ENCODE measurements around the gene CDC27.
"Not testable (repeated sequence)": the region's sequence is repeated elsewhere in the genome, so short reads cannot be mapped to it uniquely, and the experiment has no call there.

CDC27 gene

DNA sequence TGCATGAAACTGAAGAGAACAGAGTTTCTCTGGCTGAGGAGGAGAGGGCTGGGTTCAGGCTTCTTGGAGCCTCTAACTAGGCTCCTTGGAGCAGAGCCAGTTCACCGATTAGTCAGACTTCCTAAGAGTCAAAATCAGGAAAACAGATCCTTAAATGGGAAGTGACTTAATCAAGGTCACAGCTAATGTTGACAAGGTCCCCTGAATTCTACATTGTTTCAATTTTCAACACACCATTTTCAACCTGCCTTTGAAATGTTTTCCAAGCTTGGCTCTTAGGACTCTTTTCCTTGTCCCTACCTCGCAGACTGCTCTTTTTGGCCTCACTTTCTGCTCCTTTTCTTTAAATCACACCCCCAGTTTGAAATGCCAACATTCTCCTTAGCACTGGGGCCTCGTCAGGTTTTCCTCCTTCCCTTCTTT, 36.4 kb upstream of the CDC27 start:
- no peak for TF ChIP-seq ZNF274 (IDR thresholded peaks at IDR 0.05; ENCODE audit: low read depth, low read length)
- H3K4me3 ChIP-seq (ENCODE audit: low read length): no peak overlapping the region

DNA sequence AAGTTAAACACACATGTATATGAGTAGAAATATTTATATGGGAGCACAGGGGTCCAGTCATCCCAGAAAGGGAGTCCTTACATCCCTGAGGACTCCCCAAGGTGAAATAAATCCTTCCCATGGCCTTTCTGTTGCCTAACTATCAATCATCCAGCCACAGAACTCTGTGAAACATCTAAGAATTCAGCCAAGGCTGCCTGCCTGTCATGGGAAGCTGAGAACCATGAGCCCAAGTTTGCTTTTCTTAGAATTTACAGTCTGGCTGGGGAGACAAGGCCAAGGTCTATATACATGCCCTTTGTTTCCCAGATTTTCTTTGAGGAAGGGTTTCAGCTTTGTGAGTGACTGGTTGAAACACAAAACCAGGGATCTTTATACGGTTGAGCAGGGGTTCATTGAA, 35.9 kb upstream of the CDC27 start:
- TF ChIP-seq ZNF274 (IDR thresholded peaks at IDR 0.05; ENCODE audit: low read depth, low read length): no peak
- H3K4me3 ChIP-seq (ENCODE audit: low read length): no peak overlapping the region

DNA sequence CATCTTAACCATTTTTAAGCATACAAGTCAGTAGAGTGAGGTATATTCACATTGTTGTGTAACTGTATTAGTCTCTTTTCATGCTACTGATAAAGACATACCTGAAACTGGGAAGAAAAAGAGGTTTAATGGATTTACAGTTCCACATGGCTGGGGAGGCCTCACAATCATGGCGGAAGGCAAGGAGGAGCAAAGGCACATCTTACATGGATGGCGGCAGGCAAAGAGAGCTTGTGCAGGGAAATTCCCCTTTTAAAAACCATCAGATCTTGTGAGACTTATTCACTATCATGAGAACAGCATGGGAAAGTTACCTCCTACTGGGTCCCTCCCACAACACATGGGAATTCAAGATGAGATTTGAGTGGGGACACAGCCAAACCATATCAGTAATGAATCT, 35.0 kb upstream of the CDC27 start:
- not testable (repeated sequence) for H3K4me3 ChIP-seq (ENCODE audit: low read length)

DNA sequence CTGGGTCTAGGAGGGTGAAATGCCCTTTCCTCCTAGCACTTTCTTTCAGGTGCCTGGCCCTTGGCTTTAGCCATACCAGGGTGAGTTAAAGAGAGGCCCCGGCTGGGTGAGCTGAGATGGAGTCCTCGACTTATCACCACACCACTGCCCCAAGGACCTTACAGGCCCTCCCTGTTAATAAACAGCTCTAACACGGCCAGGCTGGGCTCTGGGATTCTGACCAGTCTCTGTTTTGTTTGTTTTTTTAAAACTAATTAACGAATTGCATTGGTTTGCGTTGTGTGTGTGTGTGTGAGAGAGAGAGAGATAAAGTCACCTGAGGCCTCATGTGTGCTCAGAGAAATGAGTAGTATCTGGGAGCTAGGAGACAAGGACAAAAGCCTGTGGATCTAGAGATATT, 34.4 kb upstream of the CDC27 start:
- no peak for TF ChIP-seq ZNF274 (IDR thresholded peaks at IDR 0.05; ENCODE audit: low read depth, low read length)

DNA sequence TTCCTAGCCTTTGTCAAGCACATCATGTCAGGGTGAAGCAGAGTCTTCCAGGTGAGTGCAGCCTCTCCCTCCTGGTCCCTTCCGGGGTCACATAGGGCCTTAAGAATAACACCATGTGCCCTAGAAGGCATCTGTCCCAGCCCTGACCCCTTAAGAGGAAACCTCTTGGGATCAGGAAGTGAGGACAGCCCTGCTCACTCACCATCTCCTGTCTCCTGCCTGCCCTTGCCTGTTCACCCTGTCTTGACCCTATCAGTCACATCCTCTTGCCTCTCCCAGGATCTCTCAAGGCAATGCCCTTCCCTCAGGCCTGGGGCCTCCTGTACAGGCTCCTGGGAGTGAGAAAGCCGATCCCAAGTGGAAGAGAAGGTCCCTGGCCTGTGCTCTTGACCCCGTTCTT, 33.9 kb upstream of the CDC27 start:
- H3K4me3 ChIP-seq (ENCODE audit: low read length): no peak overlapping the region
- no peak for TF ChIP-seq ZNF274 (IDR thresholded peaks at IDR 0.05; ENCODE audit: low read depth, low read length)

More for the DNA sequence above, 34.4 kb upstream of the CDC27 start:
- H3K4me3 ChIP-seq (ENCODE audit: low read length): no peak overlapping the region

DNA sequence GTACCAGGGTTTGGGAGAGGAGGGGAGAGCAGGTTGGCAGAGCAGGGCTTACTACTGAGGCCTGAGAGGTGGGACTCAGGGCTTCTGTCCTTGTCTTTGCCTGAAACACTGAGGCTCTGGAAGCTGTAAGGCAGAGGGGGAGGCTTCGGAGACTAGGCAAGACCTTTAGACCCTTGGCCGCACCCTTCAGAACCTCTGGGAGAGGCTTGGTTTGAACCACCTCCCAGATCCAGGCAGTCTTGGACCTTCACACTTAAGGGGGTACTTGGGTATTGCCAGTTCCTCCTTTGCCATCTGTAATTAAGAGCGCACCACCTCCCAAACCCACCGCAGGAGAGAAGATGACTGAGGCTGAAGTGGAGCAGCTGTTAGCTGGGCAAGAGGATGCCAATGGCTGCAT, 33.0 kb upstream of the CDC27 start:
- no peak overlapping the region for H3K4me3 ChIP-seq (ENCODE audit: low read length)
- TF ChIP-seq ZNF274 (IDR thresholded peaks at IDR 0.05; ENCODE audit: low read depth, low read length): no peak

DNA sequence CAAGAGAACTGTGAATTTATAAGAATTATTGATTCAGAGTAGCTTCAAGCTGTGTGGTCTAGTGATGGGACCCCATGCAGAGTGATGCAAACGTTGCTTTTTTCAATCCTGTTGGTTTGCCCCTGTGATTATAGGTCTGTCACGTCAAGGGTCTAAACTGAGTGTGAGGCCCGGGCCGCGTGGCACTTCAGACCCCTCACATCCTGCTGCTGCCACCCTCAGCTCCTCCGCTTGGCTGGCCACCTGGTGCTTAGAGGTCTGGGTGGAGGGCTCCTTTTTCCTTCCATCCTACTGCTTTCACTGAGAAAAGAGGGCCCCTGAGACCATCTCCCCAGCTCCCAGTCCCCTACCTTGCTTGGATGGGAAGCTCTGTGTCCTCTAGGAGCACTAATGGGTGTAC, 32.1 kb upstream of the CDC27 start:
- no peak overlapping the region for H3K4me3 ChIP-seq (ENCODE audit: low read length)
- TF ChIP-seq ZNF274 (IDR thresholded peaks at IDR 0.05; ENCODE audit: low read depth, low read length): no peak

DNA sequence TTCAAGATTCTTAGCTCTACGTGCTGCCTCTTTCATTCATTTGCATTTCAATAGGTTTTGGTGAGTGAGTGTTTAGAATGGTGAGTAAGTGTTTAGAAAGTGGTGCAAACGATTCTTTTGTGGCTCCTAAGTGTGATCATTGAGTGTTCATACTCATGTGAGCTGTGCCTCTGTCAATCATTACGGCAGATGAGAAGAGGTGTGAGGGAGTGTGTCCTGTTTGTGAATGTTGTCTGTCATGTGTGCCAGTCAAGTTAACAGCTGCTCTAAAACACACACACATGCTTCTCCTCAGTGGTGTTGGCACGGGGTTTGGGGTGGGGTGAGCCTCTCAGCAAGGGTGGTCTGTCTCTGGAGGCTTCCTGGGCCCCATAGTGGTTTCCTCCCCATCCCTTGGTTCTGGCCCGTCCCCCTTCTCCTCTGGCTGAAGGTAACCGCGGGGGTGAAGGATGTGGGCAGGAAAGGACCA, 31.5 kb upstream of the CDC27 start:
- no peak for TF ChIP-seq ZNF274 (IDR thresholded peaks at IDR 0.05; ENCODE audit: low read depth, low read length)
- H3K4me3 ChIP-seq (ENCODE audit: low read length): no peak overlapping the region

DNA sequence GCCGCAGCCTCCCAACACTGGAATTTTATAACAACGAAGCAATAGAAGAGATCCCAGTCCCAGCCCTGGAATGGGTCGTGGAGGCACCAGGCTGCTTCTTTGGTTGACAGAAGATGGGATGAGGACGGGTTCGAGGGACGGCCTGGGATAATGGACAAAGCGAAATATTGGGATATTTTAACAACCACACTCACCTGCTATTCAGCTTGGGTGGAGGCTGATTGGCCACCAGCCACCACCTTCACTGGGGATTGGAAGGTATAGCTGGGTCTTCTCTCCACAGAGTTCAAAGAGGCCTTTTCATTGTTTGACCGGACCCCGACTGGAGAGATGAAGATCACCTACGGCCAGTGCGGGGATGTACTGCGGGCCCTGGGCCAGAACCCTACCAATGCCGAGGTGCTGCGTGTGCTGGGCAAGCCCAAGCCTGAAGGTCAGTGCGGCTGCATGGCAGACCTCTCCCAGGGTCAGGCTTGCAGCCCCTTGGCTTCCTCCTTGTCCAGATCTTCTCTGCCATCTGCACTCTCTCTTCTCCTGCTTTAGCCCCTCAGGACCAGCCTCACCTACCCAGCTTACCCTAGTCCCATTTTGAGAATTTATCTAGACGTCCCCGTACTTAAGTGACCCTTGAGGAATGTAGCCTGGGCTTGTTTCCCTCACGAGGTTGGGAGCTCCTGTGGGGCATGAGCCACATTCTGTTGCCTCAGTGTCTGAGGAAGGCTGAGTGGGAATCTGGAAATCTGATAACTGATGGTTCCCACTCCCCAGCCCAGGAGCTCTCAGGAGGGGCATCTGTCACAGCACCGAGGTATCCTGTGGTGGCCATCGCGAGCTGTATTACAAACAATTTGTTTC, 30.8 kb upstream of the CDC27 start:
- no peak for TF ChIP-seq ZNF274 (IDR thresholded peaks at IDR 0.05; ENCODE audit: low read depth, low read length)

DNA sequence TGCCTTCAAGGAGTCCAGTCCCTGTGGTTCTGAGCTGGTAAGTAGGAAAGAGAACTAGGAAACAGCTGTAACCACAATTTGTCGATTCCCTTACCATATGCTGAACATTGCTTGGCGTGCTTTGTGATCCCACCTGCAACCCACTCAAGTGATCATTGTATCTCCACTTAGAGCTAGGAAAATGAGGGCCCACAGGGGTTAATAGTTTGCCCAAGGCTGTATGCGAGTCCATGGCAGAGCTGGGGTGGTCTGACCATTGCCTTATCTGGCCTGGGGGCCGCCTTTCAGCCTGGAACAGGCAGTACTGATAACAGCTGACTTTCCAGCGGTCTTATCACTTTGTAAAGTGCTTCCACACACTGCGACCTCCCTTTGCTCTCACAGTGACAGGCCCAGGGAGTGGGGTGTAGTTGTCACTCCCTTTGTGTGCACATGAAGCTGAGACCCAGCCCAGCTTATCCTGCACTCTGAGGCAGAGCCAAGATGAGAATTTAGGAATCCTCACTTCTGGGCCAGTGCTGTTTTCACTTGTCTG, 29.9 kb upstream of the CDC27 start:
- peak overlapping the region; percentile 10; the same call in 1 of the 2 replicates for H3K4me3 ChIP-seq (ENCODE audit: low read length)
- TF ChIP-seq ZNF274 (IDR thresholded peaks at IDR 0.05; ENCODE audit: low read depth, low read length): no peak

More for the DNA sequence above, 30.8 kb upstream of the CDC27 start:
- no peak overlapping the region for H3K4me3 ChIP-seq (ENCODE audit: low read length)

DNA sequence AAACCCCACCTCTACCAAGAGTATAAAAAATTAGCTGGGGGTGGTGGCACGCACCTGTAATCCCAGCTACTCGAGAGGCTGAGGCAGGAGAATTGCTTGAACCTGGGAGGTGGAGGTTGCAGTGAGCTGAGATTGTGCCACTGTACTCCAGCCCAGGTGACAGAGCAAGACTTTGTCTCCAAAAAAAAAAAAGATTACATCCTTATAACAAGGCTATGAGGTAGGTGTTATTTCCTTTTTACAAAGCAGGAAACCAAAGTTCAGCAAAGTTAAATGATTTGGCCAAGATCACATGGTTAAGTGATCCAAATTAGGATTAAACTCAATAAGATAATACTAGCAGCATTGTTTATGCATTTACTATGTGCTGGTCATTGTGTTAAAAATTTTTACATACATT, 28.2 kb upstream of the CDC27 start:
- H3K4me3 ChIP-seq (ENCODE audit: low read length): not testable (repeated sequence)

DNA sequence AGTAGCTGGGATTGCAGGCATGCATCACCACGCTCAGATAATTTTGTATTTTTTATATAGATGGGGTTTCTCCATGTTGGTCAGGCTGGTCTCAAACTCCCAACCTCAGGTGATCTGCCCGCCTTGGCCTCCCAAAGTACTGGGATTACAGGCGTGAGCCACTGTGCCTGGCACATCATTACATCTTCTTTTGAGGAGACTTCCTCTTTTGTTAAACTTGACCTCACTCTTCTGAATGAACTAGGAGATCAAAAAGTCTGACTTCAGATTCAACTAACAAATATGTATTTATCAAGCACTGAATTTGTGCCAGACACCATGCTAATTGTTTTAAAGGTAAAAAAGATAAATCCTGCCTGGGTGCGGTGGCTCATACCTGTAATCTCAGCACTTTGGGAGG, 27.7 kb upstream of the CDC27 start:
- H3K4me3 ChIP-seq (ENCODE audit: low read length): not testable (repeated sequence)

DNA sequence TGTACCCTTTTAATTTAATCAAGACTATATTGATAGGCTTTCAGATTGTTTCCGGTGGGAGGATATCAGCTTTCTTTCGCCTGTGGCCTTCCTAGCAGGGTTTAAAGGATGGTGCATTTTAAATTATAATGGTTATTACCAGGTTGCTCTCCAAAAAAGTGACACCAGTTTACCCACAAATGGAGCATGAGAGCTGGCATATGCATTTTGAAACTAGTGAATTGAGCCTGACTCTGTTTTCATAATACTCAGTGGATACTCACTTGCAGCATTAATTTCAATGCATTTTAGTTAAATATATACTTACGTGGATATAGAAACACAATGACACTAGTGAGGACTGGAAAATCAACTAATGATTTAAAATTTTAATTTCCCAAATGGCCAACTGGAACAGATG, 25.8 kb upstream of the CDC27 start:
- no peak overlapping the region for H3K4me3 ChIP-seq (ENCODE audit: low read length)
- TF ChIP-seq ZNF274 (IDR thresholded peaks at IDR 0.05; ENCODE audit: low read depth, low read length): no peak

DNA sequence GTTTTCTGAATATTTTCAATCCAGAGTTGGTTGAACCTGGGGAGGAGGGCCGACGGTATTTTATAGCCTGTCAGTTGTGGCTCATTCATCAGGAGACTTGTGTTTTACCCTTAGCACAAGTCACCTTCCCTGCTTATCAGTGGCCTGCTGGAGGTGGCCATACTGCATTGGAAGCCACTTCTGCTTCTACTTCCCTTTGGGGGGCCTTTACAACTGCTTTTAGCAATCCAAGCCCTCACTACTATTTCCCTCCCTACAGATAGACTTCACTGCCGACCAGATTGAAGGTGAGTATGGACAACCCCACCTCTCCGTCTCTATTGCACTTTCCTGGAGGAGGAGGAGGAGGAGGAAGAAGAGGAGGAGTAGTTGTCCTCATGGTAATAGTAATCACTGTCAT, 24.4 kb upstream of the CDC27 start:
- no peak overlapping the region for H3K4me3 ChIP-seq (ENCODE audit: low read length)
- TF ChIP-seq ZNF274 (IDR thresholded peaks at IDR 0.05; ENCODE audit: low read depth, low read length): no peak

DNA sequence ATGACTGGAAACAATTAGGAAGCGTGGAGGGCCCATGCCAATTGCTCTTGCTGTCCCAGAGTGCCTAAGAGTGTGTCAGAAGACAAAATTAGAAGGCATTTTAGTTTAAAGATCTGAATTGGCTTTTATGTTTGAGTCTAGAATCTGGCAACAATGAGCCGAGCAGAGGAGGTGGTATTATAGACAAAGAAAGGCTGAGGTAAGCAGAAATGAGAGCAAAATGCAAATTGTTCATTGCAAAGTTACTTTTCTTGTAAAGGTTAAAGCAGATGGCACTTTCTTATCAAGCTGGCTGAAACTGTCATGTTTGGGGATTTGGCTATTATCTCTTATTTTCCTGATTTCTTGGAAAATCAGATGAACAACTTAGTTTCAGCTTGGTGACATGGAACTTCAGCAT, 23.4 kb upstream of the CDC27 start:
- no peak overlapping the region for H3K4me3 ChIP-seq (ENCODE audit: low read length)
- no peak for TF ChIP-seq ZNF274 (IDR thresholded peaks at IDR 0.05; ENCODE audit: low read depth, low read length)

DNA sequence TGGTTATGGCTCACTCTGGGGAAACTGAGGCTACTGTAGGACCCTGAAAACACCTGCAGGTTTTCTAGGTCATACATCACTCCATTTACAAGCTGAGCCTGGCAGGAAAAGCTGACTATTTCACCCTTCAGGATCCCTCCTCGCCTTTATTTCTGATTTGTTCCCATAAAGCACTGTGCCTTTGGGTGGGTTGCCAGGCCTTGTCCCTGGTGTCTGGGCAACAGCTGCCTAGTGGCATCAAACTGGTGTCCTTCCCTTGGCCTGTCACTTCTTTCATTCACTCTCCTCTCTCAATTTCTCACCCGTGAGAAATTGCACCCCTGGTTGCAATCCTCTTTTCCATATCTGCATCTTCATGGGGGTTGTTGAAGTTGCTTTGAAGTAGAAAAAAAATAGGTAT, 21.7 kb upstream of the CDC27 start:
- H3K4me3 ChIP-seq (ENCODE audit: low read length): no peak overlapping the region
- TF ChIP-seq ZNF274 (IDR thresholded peaks at IDR 0.05; ENCODE audit: low read depth, low read length): no peak

All from GM08714 (cell line).